GM23248 (cell line): ENCODE results near the gene SMYD3.

Source experiments
- EZH2 ChIP-seq: fragments of 200-600 bp; sonication (generic); IDR thresholded peaks from 2 replicates; pipeline ENCODE4 v1.6.1; 2018; ENCODE audit warnings: antibody characterized with exemption, mild to moderate bottlenecking; ENCODE audit not compliant: insufficient read depth, poor library complexity, severe bottlenecking
- EZH2phosphoT487 ChIP-seq: fragments of 200-600 bp; sonication (generic); IDR thresholded peaks from 2 replicates; pipeline ENCODE4 v1.6.1; 2018; ENCODE audit warnings: antibody characterized with exemption, moderate library complexity, mild to moderate bottlenecking, low read depth; ENCODE audit not compliant: insufficient read depth

DNA sequence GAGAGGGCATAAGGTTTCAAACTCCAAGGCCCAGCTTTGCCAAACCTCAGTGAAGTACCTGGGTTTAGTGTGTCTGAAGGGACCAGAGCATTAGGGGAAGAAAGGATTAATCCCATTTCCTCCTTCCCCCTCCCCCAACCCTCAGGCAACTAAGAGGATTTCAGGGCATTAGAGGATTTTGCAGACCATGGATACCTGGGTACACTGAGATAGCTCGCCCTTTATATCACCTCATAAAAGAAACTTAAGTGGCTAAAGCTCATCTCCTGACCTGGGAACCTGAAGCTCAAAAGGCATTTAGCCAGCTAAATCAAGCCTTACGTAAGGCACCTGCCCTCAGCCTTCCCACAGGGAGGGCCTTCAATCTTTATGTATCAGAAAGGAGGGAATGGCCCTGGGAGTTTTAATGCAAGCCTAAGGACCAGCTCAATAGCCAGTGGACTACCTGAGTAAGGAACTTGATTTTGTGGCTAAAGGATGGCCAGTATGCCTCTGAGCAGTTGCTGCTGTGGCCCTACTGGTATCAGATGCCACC lies 26.4 kb upstream of the SMYD3 start:
- TF ChIP-seq EZH2phosphoT487: no peak
- no peak for TF ChIP-seq EZH2
